ENCODE measurements around the gene ZNF385A.

DNA sequence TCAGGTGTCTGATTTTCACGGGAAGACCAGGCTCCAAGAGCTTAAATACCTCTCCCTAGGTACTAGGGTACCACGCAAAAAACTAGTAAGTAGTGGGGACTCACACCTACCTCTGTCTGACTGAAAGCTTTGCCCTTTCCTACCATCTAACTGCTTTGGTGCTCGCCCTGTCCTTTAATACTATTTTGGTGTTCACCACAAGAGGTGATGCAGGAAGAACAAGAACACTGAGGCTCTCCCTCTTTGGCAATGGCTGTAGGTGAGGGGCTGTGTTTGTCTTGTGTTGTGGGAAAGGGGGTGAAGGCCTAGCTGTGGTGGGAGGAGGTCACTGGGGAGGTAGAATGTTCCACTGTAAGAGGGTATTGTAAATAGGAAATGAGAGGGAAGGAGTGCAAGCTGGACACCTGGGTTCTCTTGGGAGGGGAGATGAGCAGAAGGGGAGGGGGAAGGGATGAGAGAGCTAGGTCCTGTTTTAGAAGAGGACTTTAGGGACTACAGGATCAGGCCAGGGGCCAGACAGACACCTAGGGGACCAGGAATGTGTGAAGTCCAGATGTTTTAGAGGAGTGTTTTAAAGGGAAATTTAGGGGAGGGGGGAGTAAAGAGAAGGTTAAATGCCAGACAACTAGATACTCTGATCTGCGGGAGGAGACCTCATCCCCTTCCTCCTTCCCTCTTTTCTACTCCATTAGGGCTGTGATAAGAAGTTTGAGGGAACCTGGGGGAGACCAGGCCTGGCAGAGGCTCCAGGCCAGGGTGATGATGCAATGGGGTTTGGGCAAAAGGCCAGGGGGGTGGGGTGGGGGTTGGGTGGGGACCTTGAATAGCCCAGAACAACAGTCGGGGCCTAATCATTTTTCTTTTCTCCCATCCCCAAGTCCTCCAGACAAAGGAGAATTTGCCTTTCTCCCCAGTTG lies 32.4 kb upstream of the ZNF385A start:
- TF ChIP-seq RARB (CRISPR knock-in tag; IDR thresholded peaks at IDR 0.05) = no peak
- no peak for TF ChIP-seq ZFP3 (CRISPR knock-in tag; IDR thresholded peaks at IDR 0.05)
- TF ChIP-seq ARNTL (CRISPR knock-in tag; IDR thresholded peaks at IDR 0.05; ENCODE audit: borderline replicate concordance, low read depth) = no peak

Data from SK-N-SH treated with all-trans-retinoic acid at 6 μM for 48 hours (cell line).